Sigmoid colon (tissue), 7 donors: ENCODE results near the gene CCDC136. TPM values are rescaled to one million over a fixed set of nuclear protein-coding genes. Genes with fewer than 3 reads are reported as not detected.
A peak's percentile ranks its signal among the peaks of the same experiment; 100 is the strongest.

Experiments
- DNase-seq: peaks from one replicate; pipeline ENCODE4 v3.0.0-alpha.2; 2019
- H3K27ac ChIP-seq, 4 donors: fragments of 200-600 bp; sonication (generic); one replicate each; pipeline ENCODE4 v1.5.1; 2016 to 2019; ENCODE audit warnings: mild to moderate bottlenecking in 1 of 4
- H3K27me3 ChIP-seq, 3 donors: fragments of 200-600 bp; sonication (generic); one replicate each; pipeline ENCODE4 v1.5.1; 2019; ENCODE audit warnings: mild to moderate bottlenecking in 1 of 3
- H3K36me3 ChIP-seq, 4 donors: fragments of 200-600 bp; sonication (generic); one replicate each; pipeline ENCODE4 v1.5.1; 2016 to 2019
- H3K4me1 ChIP-seq, 4 donors: fragments of 200-600 bp; sonication (generic); one replicate each; pipeline ENCODE4 v1.5.1; 2017 to 2019
- H3K4me3 ChIP-seq, 4 donors: fragments of 200-600 bp; sonication (generic); one replicate each; pipeline ENCODE4 v1.5.1; 2017 to 2019; ENCODE audit warnings: mild to moderate bottlenecking in 2 of 4, moderate library complexity in 1 of 4
- H3K9me3 ChIP-seq, 4 donors: fragments of 200-600 bp in 3 of 4; sonication (generic) in 3 of 4; one replicate each; pipeline versions ENCODE4 v1.5.1 to v1.6.1; 2013 to 2019
- EP300 ChIP-seq, 4 donors: sonication (generic); formaldehyde crosslinking; IDR thresholded peaks; one replicate each; pipeline ENCODE4 v1.6.1; 2017; ENCODE audit warnings: antibody characterized with exemption in 4 of 4
- POLR2A ChIP-seq, 2 donors: fragments of 450-650 bp; IDR thresholded peaks; one replicate each; pipeline ENCODE4 v1.6.1; 2016; ENCODE audit warnings: antibody characterized with exemption in 2 of 2, mild to moderate bottlenecking in 2 of 2, moderate library complexity in 2 of 2
- POLR2AphosphoS5 ChIP-seq, 4 donors: sonication (generic); formaldehyde crosslinking; IDR thresholded peaks; one replicate each; pipeline ENCODE4 v1.6.1; 2017; ENCODE audit warnings: antibody characterized with exemption in 4 of 4
- WGBS, 2 donors: extraction: QIAGEN DNeasy Blood & Tissue Kit; methylation state at CpG; one replicate each; pipeline ENCODE4 v1.1.7; 2013; 5-methylcytosine and 5-hydroxymethylcytosine counted together
- intact Hi-C: fragments of 100-400 bp; cut with DNase I; formaldehyde crosslinking; loops from one replicate; pipeline ENCODE4 v1.15.1; 2023
- polyA plus RNA-seq, 3 donors: library from polyadenylated mRNA; stranded (reverse); fragments of 200-250 nt; gene quantifications; one replicate each; pipeline ENCODE4 v1.2.3, GENCODE V29; 2013
- total RNA-seq, 4 donors: library from RNA; depleted of rRNA; stranded (reverse); fragments of >200 nt; gene quantifications; one replicate each; pipeline ENCODE4 v1.1.0, GENCODE V29; 2016
- TF ChIP-seq, protein P1 (sequence below), 4 experiments: fragments of 450-650 bp in 3 of 4; fragments of 200-600 bp in 1 of 4; IDR thresholded peaks; one replicate each; pipeline ENCODE4 v1.5.1; 2016 to 2019; ENCODE audit warnings: antibody characterized with exemption in 4 of 4, mild to moderate bottlenecking in 3 of 4, moderate library complexity in 2 of 4
- donor health status: healthy with polysubstance abuse.
- donor health status: Bipolar disorder and iron deficiency.
- donor health status: healthy.

Gene CCDC136
- total RNA-seq = 10 to 100 TPM; 19.9 to 53.7 (median 23.7) TPM
- 1 to 10 TPM in 2 of 3 donors, not detected in 1; 2.4 to 2.8 TPM for polyA plus RNA-seq

DNA sequence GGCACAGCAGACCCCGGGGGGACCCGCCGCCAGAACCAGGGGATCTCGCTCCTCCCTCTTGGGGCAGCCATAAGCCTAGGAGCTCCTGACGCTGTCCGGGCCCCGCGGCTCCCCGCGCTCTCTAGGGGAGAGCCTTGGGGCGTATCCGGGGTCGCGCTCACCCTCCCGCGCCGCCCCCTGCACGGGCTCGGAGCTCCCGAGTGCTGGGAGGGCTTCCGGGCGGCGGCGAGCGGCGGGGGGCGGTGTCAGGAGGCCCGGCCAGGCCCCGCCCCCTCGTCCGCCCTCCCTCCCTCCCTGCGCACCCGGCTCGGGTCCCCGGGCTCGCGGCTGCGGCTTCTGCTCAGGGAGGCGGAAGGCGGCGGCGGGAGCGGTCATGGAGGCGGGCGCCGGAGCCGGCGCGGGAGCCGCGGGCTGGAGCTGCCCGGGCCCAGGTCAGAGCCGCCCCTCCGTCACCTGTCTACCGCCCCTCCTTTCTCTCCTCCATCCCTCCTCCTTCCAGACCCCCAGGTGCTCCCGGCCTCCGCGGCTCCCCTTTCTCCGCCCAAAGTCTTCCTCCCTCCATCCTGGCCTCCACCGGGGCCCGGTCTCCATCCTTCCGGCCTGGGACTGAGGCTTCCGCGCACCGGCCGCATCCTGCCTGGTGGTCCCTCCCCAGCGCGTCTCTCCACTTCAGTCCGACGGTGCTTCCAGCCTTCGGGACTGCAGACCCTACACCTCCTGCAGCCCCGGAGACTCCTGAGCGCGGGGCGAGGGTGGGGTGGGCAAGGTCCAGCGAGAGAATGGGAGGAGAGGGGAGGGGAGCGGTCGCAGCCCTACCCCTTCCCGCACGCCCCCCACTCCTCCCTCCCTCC is at the start of gene CCDC136:
CCDC136 (plus strand) TSS at position 848 of the 851 bp plus-strand sequence. CDS start 444 bp downstream, outside the sequence.
- H3K4me3 ChIP-seq = peak within 1 kb of the TSS; percentile 68 to 88 (median 80)
- peaks cover 0 to 6% (median 0%) of the 10 kb centered on the region in 4 donors for H3K36me3 ChIP-seq
- peak; percentile 89 for DNase-seq
- peak within 1 kb of the TSS; percentile 78 to 90 (median 84) for H3K27ac ChIP-seq
- H3K4me1 ChIP-seq = peaks cover 0 to 41% (median 25%) of the 10 kb centered on the region in 4 donors
- no peaks in the 10 kb centered on the region for H3K27me3 ChIP-seq
- 0 to 1% methylated on average over 80 of the region's 80 CpGs for WGBS, 2 donors
- no peaks in the 10 kb centered on the region for H3K9me3 ChIP-seq
- intact Hi-C loops = loop anchor here (2.0 to 5.0 kb wide), 4 partner anchors 34 to 71 kb away; partner anchors contain the start of genes ATP6V1F, CALU and FLNC
- TF ChIP-seq, protein P1, sequence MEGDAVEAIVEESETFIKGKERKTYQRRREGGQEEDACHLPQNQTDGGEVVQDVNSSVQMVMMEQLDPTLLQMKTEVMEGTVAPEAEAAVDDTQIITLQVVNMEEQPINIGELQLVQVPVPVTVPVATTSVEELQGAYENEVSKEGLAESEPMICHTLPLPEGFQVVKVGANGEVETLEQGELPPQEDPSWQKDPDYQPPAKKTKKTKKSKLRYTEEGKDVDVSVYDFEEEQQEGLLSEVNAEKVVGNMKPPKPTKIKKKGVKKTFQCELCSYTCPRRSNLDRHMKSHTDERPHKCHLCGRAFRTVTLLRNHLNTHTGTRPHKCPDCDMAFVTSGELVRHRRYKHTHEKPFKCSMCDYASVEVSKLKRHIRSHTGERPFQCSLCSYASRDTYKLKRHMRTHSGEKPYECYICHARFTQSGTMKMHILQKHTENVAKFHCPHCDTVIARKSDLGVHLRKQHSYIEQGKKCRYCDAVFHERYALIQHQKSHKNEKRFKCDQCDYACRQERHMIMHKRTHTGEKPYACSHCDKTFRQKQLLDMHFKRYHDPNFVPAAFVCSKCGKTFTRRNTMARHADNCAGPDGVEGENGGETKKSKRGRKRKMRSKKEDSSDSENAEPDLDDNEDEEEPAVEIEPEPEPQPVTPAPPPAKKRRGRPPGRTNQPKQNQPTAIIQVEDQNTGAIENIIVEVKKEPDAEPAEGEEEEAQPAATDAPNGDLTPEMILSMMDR (IDR thresholded peaks at IDR 0.05) = no peak
- TF ChIP-seq POLR2AphosphoS5 (IDR thresholded peaks at IDR 0.05) = peak; percentile 63 to 84 (median 76)
- peak in 1 of 2 donors; percentile 21 for TF ChIP-seq POLR2A (IDR thresholded peaks at IDR 0.05)
- TF ChIP-seq EP300 (IDR thresholded peaks at IDR 0.05) = no peak

DNA sequence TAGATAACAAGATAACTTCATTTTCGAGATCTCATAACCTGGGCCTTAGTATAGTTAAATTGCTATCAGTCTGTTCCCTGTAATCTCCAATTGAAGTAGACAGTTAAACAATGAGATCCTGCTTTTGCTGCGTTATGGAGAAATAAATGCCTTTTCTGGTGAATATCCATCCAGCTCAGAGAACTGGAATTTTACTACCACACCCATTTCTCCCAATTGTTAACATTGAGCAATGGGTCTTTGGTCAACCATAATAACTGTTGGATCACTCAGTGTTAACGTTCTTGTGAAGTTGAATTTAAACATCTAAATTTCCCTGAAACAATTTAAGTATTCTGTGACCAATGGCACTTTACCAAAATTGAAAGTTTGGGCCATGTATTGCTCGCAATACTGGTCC is 49.6 kb upstream of the CCDC136 start:
- H3K9me3 ChIP-seq = no peaks in the 10 kb centered on the region
- DNase-seq = no peak
- H3K4me3 ChIP-seq = no peak overlapping the region
- H3K27me3 ChIP-seq = no peaks in the 10 kb centered on the region
- WGBS, 2 donors = 64 to 75% methylated on average over 4 of the region's 4 CpGs
- intact Hi-C loops = no loop called here
- peak overlapping the region; percentile 93 to 99 (median 96) for H3K27ac ChIP-seq
- TF ChIP-seq POLR2AphosphoS5 (IDR thresholded peaks at IDR 0.05) (peak in 1 of 4 donors; percentile 9), EP300 (IDR thresholded peaks at IDR 0.05) (no peak)
- H3K4me1 ChIP-seq = peaks cover 3 to 62% (median 43%) of the 10 kb centered on the region in 4 donors
- H3K36me3 ChIP-seq = peaks cover 0 to 5% (median 0%) of the 10 kb centered on the region in 4 donors

DNA sequence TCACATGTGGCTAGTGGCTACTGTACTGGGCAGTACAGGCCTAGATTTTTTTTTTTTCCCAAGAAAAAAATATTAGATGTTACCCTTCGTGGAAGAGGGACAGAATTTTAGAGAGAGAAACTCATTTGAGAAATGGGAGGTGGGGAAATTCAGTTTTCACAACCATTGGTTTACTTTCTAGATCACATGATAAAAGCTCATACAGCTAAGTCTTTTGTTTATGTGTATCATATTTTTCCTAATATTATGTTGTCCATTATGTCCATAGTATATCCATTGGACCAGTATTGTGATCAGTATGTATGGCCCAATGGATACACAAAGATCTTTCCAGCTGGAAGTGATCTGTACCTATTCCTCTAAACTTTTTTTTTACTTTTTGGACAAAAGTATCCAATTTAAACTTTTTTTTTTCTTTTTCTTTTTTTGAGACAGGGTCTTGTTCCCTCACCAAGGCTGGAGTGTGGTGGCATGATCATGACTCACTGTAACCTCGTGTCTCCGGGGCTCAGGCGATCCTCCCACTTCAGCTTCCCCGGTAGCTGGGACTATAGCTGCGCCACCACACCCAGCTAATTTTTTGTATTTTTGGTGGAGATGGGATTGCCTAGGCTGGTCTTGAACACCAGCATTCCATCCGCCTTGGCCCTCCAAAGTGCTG is 48.5 kb upstream of the CCDC136 start:
- WGBS, 2 donors = 92 to 95% methylated on average over 7 of the region's 7 CpGs
- Histone ChIP-seq H3K9me3 (no peaks in the 10 kb centered on the region), H3K36me3 (peaks cover 0 to 5% (median 0%) of the 10 kb centered on the region in 4 donors), H3K27ac (peak overlapping the region in 2 of 4 donors; percentile 24 to 99), H3K4me3 (no peak overlapping the region), H3K4me1 (peaks cover 3 to 63% (median 42%) of the 10 kb centered on the region in 4 donors), H3K27me3 (no peaks in the 10 kb centered on the region)
- no peak for TF ChIP-seq EP300 (IDR thresholded peaks at IDR 0.05)
- no peak for TF ChIP-seq POLR2AphosphoS5 (IDR thresholded peaks at IDR 0.05)
- TF ChIP-seq POLR2A (IDR thresholded peaks at IDR 0.05) = no peak
- TF ChIP-seq, protein P1 (IDR thresholded peaks at IDR 0.05) = no peak
- no peak for DNase-seq
- intact Hi-C loops = no loop called here

DNA sequence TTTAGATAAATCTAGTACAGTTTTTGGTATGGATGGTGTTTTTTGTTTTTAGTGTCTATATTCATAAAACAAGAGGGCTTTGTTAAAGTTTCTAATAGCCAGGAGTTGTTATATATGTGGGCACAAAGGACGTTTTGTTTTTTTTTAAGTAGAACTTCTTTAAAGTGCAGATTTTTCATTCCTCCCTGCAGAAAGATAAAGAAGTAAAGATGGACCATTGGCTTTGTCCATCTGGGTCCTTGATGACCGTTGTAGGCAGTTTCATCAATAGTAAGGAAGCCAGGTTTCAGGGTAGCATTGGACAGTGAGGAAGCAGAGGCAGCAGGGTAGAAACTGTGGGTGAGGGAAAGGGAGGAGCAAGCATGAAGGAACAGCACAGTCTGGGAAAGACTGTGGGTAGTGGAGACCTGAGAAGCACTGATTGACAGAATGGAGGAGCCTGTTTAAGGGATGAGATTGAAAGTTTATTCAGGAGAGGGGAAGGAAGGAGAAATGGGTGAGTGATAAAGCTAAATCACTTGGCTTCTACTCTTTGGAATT is 47.3 kb upstream of the CCDC136 start:
- no peak for DNase-seq
- WGBS, 2 donors = 68 to 73% methylated on average over 2 of the region's 2 CpGs
- H3K27ac ChIP-seq = peak overlapping the region in 1 of 4 donors; percentile 99
- no peaks in the 10 kb centered on the region for H3K27me3 ChIP-seq
- intact Hi-C loops = no loop called here
- peaks cover 3 to 58% (median 38%) of the 10 kb centered on the region in 4 donors for H3K4me1 ChIP-seq
- peaks cover 0 to 11% (median 2%) of the 10 kb centered on the region in 4 donors for H3K36me3 ChIP-seq
- TF ChIP-seq POLR2AphosphoS5 (IDR thresholded peaks at IDR 0.05) = no peak
- TF ChIP-seq EP300 (IDR thresholded peaks at IDR 0.05) = no peak
- TF ChIP-seq, protein P1 (IDR thresholded peaks at IDR 0.05) = no peak
- no peak for TF ChIP-seq POLR2A (IDR thresholded peaks at IDR 0.05)
- H3K9me3 ChIP-seq = no peaks in the 10 kb centered on the region
- no peak overlapping the region for H3K4me3 ChIP-seq
